OCI-M2 (cell line): ENCODE data around the gene SRCAP.
"Not testable (repeated sequence)": the region's sequence is repeated elsewhere in the genome, so short reads cannot be mapped to it uniquely, and the experiment has no call there.

Source experiments
- DNase-seq: peaks from one replicate; lab custom pipeline; 2025; ENCODE audit not compliant: unreplicated experiment; lab: John Stamatoyannopoulos, UW

SRCAP gene

DNA sequence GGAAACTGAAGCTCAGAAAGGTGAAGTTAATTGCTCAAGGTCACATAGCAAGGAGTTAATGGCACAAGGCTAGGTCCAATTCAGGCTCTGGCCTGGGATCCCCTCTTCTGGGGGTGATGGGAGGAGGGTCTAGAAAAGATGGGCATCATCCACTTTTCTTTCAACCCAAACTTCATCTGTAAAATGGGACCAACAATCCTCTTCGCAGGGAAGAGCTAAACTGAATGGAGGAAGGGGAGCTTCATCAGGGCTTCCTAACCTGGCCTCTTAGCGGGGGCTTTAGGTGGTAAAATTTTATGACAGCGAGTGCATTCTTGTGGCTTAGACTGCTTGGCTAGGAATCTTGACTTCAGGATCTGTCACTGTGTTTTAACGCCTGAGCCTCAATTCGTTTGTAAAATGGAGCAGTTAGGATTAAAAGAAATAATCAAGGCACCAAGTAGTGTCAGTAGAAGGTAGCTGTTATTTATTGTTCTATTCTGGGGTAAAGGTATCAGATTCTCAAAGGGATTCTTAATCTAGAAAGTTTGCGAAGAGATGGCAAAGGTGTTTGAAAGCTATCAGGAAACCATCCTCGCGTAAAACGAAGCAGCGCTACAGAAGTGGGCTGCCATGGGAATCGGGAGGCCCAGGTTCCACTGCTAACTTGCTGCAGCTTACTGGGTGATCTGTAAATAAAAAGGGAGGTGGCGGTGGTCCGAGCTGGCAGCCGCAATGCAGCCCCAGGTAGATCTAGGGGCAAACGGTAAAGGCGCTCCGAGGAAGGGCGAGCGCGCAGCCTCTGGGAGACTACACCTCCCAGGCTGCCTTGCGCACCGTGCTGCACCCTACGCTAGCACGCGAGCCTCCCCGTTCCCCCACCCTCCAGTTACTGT is 1.5 kb upstream of the SRCAP start:
- no peak for DNase-seq

DNA sequence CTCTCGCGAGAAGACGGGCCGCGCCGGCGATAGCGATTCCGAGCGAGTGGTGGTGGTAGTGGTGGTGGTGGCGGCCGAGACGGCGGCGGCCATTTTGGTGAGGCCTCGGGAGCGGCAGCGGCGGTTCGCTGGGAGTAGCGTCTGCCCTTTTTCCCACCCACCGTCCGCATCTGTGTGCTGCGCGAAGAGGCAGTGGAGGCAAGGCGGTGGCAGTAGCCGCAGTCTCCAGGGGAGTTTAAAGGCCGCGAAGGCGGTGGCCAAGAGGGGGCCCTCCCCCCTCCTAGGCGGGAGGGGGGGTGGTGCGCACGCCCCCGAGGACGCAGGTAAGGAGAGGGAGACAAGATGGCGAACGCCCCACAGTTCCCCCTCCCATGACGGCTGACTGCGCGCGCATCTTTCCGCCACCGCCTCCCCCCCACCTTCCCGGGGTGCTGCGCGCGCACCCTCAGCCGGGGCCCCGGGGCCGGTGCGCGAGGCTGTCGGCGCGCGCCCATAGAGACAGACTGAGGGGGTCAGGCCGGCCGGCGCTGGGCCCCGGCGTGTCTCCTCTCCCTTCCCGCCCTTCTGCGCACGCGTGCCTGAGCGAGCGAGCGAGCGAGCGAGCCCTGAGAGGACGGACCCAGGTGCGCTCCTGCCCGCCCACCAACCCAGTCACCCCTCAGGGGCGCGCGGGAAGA is 694 bp upstream of the SRCAP start:
- DNase-seq: peak; percentile 73

DNA sequence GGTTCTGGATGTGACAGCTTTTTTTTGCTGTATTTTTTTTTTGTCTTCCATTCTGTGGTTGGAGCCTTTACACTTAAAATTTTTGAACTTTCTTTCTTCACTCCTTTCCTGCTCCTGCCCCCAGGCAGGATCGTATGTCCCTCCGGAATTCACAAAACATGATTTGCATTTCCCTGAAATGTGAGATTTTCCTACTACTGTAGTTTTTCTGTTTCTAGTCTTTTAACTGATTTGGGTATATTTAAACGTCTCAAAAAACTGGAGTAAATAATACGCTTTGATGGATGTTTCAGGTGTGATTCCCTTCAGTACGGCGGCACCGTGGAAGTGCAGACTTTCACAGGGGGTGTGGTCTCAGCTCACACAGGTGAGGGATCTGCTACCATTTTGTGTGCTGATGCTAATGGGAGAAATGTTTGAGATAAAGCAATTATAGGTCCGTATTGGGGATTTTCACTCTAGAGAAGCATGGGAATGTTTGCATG is 686 bp downstream of the SRCAP start:
- no peak for DNase-seq

DNA sequence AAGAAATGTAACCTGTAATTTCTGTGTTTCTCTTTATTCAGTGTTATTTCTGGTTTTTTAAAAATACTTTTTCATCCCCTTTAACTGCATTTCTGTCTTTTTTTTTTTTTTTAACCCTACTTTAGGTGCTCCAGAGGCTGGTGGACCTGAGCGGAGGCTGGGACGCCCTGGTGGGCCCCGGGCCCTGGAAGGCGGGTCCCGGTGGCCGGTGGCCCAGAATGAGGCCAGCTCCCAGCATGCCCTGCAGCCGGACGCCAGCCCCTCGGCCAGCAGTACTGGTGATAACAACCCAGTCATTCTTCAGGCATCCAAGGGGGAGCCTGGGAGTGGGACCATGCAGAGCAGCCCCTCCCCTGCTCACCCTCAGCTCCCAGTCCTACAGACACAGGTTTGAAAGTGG is 1.5 kb downstream of the SRCAP start:
- no peak for DNase-seq

DNA sequence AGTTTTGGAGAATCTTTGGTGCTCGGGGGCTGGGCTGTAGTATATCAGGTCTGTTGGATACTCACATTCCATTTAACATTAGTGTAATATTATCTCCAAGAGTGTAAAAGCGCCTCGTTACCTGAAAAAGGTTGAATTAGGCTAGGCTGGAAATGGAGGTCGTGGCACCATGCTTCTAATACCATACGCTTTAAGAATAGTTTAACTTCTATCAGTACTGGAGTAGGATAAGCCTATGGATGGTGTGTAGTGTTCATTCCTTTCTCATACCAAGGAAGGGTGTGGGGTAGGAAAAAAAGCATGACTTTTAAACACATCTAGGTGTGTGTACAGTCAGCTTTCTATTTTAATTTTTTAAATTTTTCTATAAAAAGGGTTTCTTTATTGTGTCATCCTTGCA is 2.0 kb downstream of the SRCAP start:
- no peak for DNase-seq

DNA sequence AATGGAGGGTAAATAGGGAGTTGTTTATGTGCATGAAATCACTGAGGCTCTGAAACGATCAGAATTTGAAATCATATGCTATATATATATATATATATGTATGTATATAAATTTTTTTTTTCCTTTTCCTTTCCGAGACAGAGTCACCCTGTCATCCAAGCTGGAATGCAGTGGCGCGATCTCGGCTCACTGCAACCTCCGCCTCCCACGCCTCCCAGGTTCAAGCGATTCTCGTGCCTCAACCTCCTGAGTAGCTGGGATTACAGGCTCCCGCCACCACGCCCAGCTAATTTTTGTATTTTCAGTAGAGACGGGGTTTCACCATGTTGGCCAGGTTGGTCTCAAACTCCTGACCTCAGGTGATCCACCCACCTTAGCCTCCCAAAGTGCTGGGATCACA is 4.1 kb downstream of the SRCAP start:
- DNase-seq: not testable (repeated sequence)

DNA sequence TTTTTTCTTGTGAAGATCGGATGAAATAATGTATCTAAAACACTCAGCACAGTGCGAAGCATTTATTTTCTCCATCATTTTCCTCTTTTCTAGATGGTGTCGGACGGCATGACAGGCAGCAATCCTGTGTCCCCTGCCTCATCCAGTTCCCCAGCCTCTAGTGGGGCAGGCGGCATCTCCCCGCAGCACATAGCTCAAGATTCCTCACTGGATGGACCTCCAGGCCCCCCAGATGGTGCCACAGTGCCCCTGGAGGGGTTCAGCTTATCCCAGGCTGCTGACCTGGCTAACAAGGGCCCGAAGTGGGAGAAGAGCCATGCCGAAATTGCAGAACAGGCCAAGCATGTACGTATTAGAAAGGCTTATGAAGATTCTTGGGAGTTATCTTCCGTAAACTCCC is 5.0 kb downstream of the SRCAP start:
- no peak for DNase-seq

DNA sequence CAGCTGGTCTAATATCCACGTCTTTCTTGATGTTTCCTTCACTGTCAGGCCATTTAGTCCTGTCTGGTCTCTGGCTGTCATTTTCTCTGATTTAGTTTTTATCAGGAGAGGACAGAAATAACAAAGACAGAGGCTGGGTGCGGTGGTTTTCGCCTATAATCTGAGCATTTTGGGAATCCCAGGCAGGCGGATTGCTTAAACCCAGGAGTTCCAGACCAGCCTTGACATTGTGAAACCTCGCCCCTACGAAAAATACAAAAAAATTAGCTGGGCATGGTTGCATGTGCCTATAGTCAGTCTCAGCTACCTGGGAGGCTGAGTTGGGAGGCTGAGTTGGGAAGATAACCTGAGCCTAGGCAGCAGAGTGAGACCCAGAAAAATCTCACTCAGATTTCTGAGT is 7.1 kb downstream of the SRCAP start:
- DNase-seq: no peak

DNA sequence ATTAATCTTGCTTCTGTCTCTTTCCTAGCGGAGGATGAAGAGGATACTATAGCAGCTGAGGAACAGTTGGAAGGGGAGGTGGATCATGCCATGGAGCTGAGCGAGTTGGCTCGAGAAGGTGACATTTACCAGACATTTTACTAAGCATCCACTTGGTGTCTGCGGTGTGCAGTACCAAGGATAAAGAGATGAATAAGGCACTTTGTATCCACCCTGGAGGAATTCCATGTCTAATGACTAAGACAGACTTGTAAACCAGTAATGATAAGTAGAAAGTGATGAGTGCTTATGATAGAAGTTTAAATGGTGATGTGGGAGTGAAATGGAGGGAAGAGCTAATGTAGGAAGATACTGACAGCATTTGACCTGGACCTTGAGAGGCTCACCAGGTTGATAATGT is 12.0 kb downstream of the SRCAP start:
- DNase-seq: no peak

DNA sequence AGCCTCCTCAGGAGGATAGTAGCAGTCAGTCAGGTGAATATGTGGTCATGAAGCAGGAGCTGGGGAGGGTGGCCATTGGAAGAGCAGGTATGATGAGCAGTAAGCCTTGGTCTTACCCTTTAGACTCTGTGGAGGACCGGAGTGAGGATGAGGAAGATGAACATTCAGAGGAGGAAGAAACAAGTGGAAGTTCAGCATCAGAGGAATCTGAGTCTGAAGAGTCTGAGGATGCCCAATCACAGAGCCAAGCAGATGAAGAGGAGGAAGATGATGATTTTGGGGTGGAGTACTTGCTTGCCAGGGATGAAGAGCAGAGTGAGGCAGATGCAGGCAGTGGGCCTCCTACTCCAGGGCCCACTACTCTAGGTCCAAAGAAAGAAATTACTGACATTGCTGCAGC is 12.7 kb downstream of the SRCAP start:
- no peak for DNase-seq

DNA sequence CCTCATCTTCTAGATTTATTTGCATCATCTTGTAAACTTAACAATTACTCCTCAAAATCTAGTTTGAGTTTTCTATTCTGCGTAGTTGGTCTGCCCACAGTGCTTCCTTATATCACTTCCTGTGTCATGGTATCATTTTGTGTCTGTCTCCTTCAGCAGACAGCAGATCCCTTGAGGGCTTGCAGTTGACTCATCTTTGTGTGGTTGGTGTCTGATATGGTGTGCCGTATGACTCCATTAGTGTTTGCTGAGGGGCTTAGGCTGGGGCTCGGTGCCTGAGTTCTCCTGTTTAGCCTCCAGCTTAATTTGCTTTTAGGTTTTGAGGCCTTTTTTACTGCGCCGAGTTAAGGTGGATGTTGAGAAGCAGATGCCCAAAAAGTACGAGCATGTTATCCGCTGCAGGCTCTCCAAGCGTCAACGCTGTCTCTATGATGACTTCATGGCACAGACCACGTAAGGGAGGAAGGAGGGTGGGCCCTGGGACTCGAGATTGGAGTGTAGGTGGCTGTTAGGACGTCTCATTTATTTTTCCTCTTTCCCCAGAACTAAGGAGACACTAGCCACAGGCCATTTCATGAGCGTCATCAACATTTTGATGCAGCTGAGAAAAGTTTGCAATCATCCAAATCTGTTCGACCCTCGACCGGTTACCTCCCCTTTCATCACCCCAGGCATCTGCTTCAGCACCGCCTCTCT is 16.9 kb downstream of the SRCAP start:
- no peak for DNase-seq

DNA sequence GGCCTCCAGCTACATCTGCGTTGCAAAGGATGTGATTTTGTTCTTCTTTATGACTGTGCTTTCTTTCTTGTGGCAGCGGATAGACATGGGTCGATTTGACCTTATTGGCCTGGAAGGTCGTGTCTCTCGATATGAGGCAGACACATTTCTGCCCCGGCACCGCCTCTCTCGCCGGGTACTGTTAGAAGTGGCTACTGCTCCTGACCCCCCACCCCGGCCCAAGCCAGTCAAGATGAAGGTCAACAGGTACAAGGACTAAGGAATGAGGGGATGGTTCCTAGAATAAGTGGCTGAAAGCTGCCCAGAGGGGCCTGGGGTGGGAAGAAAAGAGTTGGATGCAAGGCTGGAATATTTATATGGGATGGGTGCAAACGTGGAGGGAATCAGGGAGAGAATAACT is 21.1 kb downstream of the SRCAP start:
- DNase-seq: no peak

DNA sequence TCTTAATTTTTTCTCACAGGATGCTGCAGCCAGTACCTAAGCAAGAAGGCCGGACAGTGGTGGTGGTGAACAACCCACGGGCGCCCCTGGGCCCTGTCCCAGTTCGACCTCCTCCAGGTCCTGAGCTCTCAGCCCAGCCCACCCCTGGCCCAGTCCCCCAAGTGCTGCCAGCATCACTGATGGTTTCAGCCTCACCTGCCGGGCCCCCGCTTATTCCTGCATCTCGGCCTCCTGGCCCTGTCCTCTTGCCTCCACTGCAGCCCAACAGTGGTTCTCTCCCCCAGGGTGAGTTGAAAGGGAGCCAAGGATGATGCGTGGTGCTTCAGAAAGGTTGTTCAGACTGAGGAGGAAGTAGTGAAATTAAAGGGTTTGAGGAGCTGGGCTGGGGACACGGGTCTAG is 21.7 kb downstream of the SRCAP start:
- no peak for DNase-seq

DNA sequence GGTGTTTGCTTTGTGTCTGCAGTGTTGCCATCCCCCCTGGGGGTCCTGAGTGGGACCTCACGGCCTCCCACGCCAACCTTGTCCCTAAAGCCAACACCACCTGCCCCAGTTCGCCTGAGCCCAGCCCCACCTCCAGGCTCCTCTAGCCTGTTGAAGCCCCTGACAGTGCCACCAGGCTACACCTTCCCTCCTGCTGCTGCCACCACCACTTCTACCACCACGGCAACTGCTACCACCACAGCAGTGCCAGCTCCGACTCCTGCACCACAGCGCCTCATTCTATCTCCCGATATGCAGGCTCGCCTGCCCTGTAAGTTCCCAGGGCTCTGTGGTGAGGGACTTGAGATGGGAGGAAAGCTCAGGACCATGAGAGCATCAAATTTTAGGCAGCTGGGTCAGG is 22.2 kb downstream of the SRCAP start:
- no peak for DNase-seq

DNA sequence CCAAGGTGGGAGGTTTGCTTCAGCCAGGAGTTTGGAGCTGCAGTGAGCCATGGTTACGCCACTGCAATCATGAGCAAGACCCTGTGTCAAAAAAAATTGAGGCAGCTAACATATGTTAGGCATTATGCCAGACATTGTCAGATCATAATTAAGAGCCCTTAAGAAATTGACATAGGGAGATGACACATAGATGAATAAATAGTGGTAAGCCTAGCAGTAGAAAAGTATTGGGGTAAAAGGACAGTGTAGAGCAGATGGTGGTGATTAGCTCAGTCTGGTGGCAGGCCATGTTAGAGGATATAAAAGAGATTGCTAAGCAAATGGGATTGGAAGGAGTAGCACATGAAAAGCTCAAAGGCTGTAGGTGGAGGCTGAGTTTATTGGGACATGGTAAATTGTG is 22.6 kb downstream of the SRCAP start:
- no peak for DNase-seq

DNA sequence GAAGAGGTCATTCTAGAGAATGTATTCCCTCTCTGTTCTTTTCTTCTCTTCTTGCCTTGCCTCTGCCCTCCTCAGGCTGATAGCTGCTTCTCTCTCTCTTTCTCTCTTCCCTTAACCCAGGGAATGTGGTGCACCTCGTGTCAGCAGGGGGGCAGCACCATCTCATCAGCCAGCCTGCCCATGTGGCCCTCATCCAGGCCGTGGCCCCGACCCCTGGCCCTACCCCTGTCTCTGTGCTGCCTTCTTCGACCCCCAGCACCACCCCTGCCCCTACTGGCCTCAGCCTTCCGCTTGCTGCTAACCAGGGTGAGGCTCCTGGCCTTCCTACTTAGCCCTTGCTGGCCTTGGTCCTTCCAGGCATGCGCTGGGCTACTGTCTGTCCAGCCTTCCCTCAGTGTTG is 23.5 kb downstream of the SRCAP start:
- no peak for DNase-seq

DNA sequence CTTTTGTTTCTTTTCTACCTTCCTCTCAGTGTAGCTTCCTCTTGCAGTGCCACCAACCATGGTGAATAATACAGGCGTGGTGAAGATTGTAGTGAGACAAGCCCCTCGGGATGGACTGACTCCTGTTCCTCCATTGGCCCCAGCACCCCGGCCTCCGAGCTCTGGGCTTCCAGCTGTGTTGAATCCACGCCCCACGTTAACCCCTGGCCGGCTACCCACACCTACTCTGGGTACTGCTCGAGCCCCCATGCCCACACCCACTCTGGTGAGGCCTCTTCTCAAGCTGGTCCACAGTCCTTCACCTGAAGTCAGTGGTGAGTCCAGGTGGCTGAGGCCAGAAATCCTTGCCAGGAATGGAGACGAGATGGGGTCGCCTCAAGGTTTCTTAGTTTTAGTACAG is 23.9 kb downstream of the SRCAP start:
- DNase-seq: no peak

DNA sequence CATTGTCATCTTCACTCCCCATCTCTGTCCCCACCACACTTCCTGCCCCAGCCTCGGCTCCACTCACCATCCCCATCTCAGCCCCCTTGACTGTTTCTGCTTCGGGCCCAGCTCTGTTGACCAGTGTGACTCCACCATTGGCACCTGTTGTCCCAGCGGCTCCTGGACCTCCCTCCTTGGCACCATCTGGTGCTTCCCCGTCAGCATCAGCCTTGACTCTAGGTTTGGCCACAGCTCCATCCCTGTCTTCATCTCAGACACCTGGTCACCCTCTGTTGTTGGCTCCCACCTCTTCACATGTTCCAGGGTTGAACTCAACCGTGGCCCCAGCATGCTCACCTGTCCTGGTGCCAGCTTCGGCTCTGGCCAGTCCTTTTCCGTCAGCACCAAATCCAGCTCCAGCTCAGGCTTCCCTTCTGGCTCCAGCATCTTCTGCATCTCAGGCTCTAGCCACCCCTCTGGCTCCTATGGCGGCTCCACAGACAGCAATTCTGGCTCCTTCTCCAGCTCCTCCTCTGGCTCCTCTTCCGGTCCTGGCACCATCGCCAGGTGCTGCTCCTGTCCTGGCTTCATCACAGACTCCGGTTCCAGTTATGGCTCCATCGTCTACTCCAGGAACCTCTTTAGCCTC is 24.9 kb downstream of the SRCAP start:
- DNase-seq: no peak

DNA sequence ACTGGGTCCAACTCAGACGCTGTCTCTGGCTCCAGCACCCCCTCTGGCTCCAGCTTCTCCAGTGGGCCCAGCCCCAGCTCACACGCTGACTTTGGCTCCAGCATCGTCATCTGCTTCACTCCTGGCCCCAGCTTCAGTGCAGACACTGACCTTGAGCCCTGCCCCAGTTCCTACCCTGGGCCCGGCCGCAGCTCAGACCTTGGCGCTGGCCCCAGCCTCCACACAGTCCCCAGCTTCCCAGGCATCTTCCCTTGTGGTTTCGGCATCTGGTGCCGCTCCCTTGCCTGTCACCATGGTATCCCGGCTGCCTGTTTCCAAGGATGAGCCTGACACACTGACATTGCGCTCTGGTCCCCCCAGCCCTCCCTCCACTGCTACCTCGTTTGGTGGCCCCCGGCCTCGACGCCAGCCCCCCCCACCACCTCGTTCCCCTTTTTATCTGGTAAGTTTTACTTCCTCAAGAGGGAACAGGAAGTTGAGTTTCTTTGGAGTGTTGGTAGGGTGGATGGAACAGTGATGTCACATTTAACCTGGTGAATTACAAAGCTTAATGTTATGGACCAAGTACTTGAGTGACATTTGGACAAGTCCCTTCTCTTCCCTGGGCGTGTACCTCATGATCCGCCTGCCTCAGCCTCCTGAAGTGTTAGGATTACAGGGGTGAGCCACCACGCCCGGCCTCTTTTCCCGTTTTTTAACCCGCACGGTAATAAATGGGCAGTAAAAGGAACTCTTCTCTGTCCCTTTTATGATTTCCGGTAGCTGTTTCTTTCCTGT is 25.9 kb downstream of the SRCAP start:
- DNase-seq: no peak

DNA sequence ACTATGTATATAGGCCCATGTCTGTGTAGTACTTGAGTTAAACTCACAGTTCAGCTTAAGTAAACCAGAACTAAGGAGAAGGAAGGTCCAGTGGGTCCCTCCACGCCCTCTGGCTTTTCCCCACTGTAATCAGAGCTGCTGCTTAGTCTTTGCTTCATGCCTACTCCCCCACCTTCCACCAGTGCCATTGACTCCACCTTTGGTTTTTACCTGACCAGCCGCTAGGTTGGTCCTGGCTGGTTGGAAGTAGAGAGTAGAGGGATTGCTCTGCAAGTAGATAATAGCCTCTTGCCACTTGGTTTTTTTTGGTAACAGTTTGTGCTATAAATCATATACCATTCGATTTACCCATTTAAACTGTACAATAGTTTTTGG is 26.4 kb downstream of the SRCAP start:
- DNase-seq: no peak

DNA sequence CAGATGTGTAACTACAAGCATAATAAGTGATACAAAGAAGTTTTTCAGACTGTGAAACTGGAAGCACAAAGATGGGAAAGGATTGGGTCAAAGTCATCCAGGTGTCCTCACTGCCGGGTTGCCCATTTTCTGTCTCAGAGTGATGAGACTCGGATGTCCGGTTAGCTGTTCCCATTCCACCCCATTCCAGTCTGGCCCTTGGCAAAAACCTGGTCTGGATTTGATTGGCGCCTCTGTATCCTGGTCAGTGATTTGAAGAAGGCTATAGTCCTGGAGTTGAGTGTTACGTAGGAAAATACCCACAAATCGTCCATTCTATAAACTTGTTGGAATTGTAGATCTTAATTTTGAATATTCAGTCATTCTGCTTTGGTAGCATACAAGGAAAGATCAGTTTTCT is 29.4 kb downstream of the SRCAP start:
- DNase-seq: no peak
